H1 (cell line): ENCODE results near the gene CDYL2. TPM values are rescaled to one million over a fixed set of nuclear protein-coding genes. Genes with fewer than 3 reads are reported as not detected.

Experiments
- SIX5 ChIP-seq: IDR thresholded peaks from 2 replicates; pipeline ENCODE4 v1.6.1; 2011; ENCODE audit warnings: mild to moderate bottlenecking, low read depth, low read length
- polyA plus RNA-seq, 7 experiments: library from polyadenylated mRNA; depleted of rRNA in 3 of 7; stranded (reverse) in 5 of 7; unstranded in 2 of 7; fragments of >200 nt in 5 of 7; fragments of 200-250 nt in 2 of 7; gene quantifications; 1 replicate in 5 of 7; 2 replicates in 1 of 7; 4 replicates in 1 of 7; pipeline versions ENCODE4 v1.2.1 to v1.2.3, GENCODE V29; 2011 to 2013; ENCODE audit warnings: missing spikeins in 2 of 7, mixed read lengths in 2 of 7
- total RNA-seq: library from RNA; stranded (reverse); fragmentation: NEBNext Ultra II Directional; extraction: Animal tissue kit (Norgen Biotek cat#: 25700); gene quantifications from 2 replicates; pipeline ENCODE4 v1.2.1, GENCODE V29; 2021

CDYL2 gene
- total and polyA plus RNA-seq, 2 of the 8 experiments (the other 6 are each of a cell fraction or from before 2014, with no cell fraction given) = 0.33 to 5.3 TPM

GRCh38 chr16:80631581-80631980, 172.8 kb downstream of the CDYL2 start (continued):
- TF ChIP-seq SIX5 = no peak
